ENCODE data around the gene KCNIP3. TPM values are rescaled to one million over a fixed set of nuclear protein-coding genes. Genes with fewer than 3 reads are reported as not detected.

The KCNIP3 gene
- total RNA-seq, 1 donor from 2014 or later: 0.68 TPM

- no peak for DNase-seq (ENCODE audit: low read depth)
- no peak overlapping the region for H2AFZ ChIP-seq (ENCODE audit: low read depth, low read length)
- peaks cover 16% of the 10 kb centered on the region for H3K27me3 ChIP-seq (ENCODE audit: insufficient read depth, low read length)
- Mint-ChIP-seq H3K27me3 (ENCODE audit: low read depth, unreplicated experiment) (peaks cover 34% of the 10 kb centered on the region), H3K36me3 (ENCODE audit: low read depth, unreplicated experiment) (no peaks in the 10 kb centered on the region), H3K4me1 (ENCODE audit: low read depth, unreplicated experiment) (peaks cover 6% of the 10 kb centered on the region), H3K9me3 (ENCODE audit: unreplicated experiment) (peaks cover 9% of the 10 kb centered on the region), H3K4me3 (ENCODE audit: unreplicated experiment) (no peak overlapping the region), H3K27ac (ENCODE audit: unreplicated experiment) (no peak overlapping the region)
- peaks cover 6% of the 10 kb centered on the region for H3K9me3 ChIP-seq (ENCODE audit: insufficient read depth, low read depth, low read length)
- no peak overlapping the region for H3K4me2 ChIP-seq (ENCODE audit: low read length)
- no peak overlapping the region for H3K9ac ChIP-seq (ENCODE audit: low read length)
- H3K4me3 ChIP-seq (ENCODE audit: insufficient read depth, low read depth, low read length): no peak overlapping the region
- H3K27ac ChIP-seq (ENCODE audit: low read depth, low read length): no peak overlapping the region
- H3K36me3 ChIP-seq (ENCODE audit: insufficient read depth, low read length): no peaks in the 10 kb centered on the region
- no peaks in the 10 kb centered on the region for H4K20me1 ChIP-seq (ENCODE audit: insufficient read depth, low read length)
- TF ChIP-seq EZH2 (IDR thresholded peaks at IDR 0.05; ENCODE audit: insufficient read depth, low read length) (no peak), CTCF (IDR thresholded peaks at IDR 0.05; ENCODE audit: insufficient read depth, low read depth, low read length) (no peak)
- H3K4me1 ChIP-seq (ENCODE audit: insufficient read depth, low read length): no peaks in the 10 kb centered on the region
- H3K79me2 ChIP-seq (ENCODE audit: insufficient read depth, low read length): no peaks in the 10 kb centered on the region
- no peak for FAIRE-seq
These were observed 2.4 kb upstream of the KCNIP3 start for GRCh38 chr2:95294579-95295250.

GRCh38 chr2:95295376-95295775 lies 1.8 kb upstream of the KCNIP3 start:
- TF ChIP-seq EZH2 (IDR thresholded peaks at IDR 0.05; ENCODE audit: insufficient read depth, low read length) (no peak), CTCF (IDR thresholded peaks at IDR 0.05; ENCODE audit: insufficient read depth, low read depth, low read length) (no peak)
- Histone ChIP-seq H3K27me3 (ENCODE audit: insufficient read depth, low read length) (peaks cover 16% of the 10 kb centered on the region), H3K9ac (ENCODE audit: low read length) (no peak overlapping the region), H3K79me2 (ENCODE audit: insufficient read depth, low read length) (no peaks in the 10 kb centered on the region), H3K36me3 (ENCODE audit: insufficient read depth, low read length) (no peaks in the 10 kb centered on the region), H3K4me3 (ENCODE audit: insufficient read depth, low read depth, low read length) (no peak overlapping the region), H3K9me3 (ENCODE audit: insufficient read depth, low read depth, low read length) (peaks cover 5% of the 10 kb centered on the region), H3K27ac (ENCODE audit: low read depth, low read length) (no peak overlapping the region), H2AFZ (ENCODE audit: low read depth, low read length) (no peak overlapping the region), H3K4me2 (ENCODE audit: low read length) (no peak overlapping the region), H4K20me1 (ENCODE audit: insufficient read depth, low read length) (no peaks in the 10 kb centered on the region), H3K4me1 (ENCODE audit: insufficient read depth, low read length) (no peaks in the 10 kb centered on the region)
- Mint-ChIP-seq H3K9me3 (ENCODE audit: unreplicated experiment) (peaks cover 7% of the 10 kb centered on the region), H3K4me3 (ENCODE audit: unreplicated experiment) (no peak overlapping the region), H3K36me3 (ENCODE audit: low read depth, unreplicated experiment) (no peaks in the 10 kb centered on the region), H3K27me3 (ENCODE audit: low read depth, unreplicated experiment) (peaks cover 35% of the 10 kb centered on the region), H3K27ac (ENCODE audit: unreplicated experiment) (no peak overlapping the region), H3K4me1 (ENCODE audit: low read depth, unreplicated experiment) (peaks cover 6% of the 10 kb centered on the region)
- FAIRE-seq (no peak), DNase-seq (ENCODE audit: low read depth) (no peak)

DNA sequence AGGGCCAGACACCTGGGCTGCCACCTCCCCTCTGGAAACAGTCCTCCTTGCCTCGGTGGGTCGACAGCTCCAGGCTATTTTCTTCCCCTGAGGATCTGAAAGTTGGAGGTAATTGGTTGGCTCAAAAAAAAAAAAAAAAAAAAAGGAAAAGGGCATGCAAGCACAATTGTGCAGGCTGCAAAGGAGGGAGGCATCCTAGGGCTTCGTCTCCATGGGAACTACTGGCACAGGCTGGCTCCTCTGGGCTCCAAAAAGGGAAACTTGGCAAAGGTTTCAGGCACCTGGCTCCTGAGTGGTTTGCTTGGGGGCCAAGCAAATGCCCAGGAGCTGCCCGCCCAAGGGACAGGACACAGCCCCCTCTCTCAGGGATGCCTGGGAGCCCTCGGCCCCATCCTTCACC lies 1.1 kb upstream of the KCNIP3 start:
- FAIRE-seq: no peak
- H3K9me3 ChIP-seq (ENCODE audit: insufficient read depth, low read depth, low read length): peaks cover 3% of the 10 kb centered on the region
- H3K4me2 ChIP-seq (ENCODE audit: low read length): no peak overlapping the region
- H3K27me3 ChIP-seq (ENCODE audit: insufficient read depth, low read length): peaks cover 16% of the 10 kb centered on the region
- Mint-ChIP-seq H3K4me1 (ENCODE audit: low read depth, unreplicated experiment) (peaks cover 6% of the 10 kb centered on the region), H3K27ac (ENCODE audit: unreplicated experiment) (no peak overlapping the region), H3K27me3 (ENCODE audit: low read depth, unreplicated experiment) (peaks cover 35% of the 10 kb centered on the region), H3K36me3 (ENCODE audit: low read depth, unreplicated experiment) (no peaks in the 10 kb centered on the region), H3K9me3 (ENCODE audit: unreplicated experiment) (peaks cover under 1% of the 10 kb centered on the region), H3K4me3 (ENCODE audit: unreplicated experiment) (no peak overlapping the region)
- no peaks in the 10 kb centered on the region for H3K36me3 ChIP-seq (ENCODE audit: insufficient read depth, low read length)
- no peaks in the 10 kb centered on the region for H3K4me1 ChIP-seq (ENCODE audit: insufficient read depth, low read length)
- TF ChIP-seq EZH2 (IDR thresholded peaks at IDR 0.05; ENCODE audit: insufficient read depth, low read length) (no peak), CTCF (IDR thresholded peaks at IDR 0.05; ENCODE audit: insufficient read depth, low read depth, low read length) (no peak)
- H3K4me3 ChIP-seq (ENCODE audit: insufficient read depth, low read depth, low read length): no peak overlapping the region
- no peak overlapping the region for H2AFZ ChIP-seq (ENCODE audit: low read depth, low read length)
- no peak for DNase-seq (ENCODE audit: low read depth)
- H3K79me2 ChIP-seq (ENCODE audit: insufficient read depth, low read length): no peaks in the 10 kb centered on the region
- H3K9ac ChIP-seq (ENCODE audit: low read length): no peak overlapping the region
- no peaks in the 10 kb centered on the region for H4K20me1 ChIP-seq (ENCODE audit: insufficient read depth, low read length)
- no peak overlapping the region for H3K27ac ChIP-seq (ENCODE audit: low read depth, low read length)

Measured in astrocyte (in vitro differentiated cells and primary cell).